AG08396 (cell line): ENCODE results near the gene BTG1.
A peak's percentile ranks its signal among the peaks of the same experiment; 100 is the strongest.

ENCODE experiments used
- DNase-seq: peaks from one replicate; pipeline ENCODE4 v3.0.0; 2012; ENCODE audit warnings: low spot score, mixed read lengths

The BTG1 gene, protein sequence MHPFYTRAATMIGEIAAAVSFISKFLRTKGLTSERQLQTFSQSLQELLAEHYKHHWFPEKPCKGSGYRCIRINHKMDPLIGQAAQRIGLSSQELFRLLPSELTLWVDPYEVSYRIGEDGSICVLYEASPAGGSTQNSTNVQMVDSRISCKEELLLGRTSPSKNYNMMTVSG

GRCh38 chr12:92145731-92146496, at the start of gene BTG1:
Gene BTG1, minus strand, starts transcription at chr12:92145846. Its CDS starts 311 bp downstream, at chr12:92145535.
- DNase-seq, result peak; percentile 97

DNA sequence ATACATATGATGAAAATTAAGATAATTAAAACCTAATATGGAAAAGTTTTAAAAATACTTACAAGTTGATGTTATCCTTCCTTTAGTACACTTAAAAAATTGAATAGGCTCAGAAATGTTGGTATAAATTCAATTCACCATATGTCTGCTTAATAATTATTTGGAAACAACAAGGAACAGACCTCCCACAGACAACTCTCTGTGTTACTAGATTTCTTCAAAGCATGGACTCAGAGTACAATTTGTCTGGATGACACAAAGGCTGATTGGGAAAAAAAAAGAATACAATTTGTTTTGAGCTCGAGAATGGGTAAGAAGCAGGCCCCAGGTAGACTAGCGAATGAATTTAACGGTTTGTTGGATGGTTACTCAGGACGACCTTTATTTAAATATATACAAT, 48.9 kb upstream of the BTG1 start:
- DNase-seq, result no peak

DNA sequence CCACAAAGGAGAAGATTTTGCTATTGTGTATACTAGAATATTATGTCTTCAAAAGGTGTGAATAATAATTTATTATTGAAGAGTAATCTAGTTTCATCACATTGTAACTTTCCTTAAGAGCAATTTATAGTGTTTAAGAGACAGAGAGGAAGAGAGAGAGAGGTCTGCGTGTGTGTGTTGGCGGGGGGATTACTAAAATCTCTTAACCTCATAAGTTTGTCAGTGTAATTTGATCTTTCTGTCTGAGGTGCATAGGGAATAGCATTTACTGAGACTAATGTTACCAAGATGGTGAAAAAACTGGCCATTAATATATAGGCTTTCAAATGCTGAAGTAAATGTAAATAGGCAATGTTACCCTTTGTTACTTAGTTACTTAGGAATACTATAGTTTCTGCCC, 48.2 kb upstream of the BTG1 start:
- DNase-seq, result no peak

GRCh38 chr12:92193063-92193462, 47.4 kb upstream of the BTG1 start:
- no peak for DNase-seq

DNA sequence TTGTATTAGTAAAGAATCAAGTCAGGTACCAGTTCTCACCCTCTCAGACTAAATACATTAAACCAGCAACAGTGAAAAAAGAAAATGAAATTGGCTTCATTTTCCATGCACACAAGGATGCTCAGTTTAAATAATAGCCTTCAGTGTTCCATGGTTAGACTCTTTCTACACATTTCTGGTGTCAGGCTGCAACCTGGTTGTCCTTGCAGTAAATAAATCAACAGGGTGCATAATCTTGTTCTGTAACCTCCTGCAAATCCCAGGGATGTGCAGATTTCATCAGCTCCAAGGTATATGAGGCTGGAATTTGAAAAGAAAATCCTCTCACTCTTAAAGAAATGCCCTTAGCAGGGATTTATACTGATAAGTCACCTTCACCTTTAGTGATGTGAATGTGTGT, 46.7 kb upstream of the BTG1 start:
- no peak for DNase-seq

GRCh38 chr12:92191061-92191460, 45.4 kb upstream of the BTG1 start:
- no peak for DNase-seq

- DNase-seq, result no peak
These were observed 43.0 kb upstream of the BTG1 start for GRCh38 chr12:92188517-92189188.

- DNase-seq, result no peak
These were observed 40.4 kb upstream of the BTG1 start for GRCh38 chr12:92186038-92186470.

- no peak for DNase-seq
These were observed 39.4 kb upstream of the BTG1 start for GRCh38 chr12:92185052-92185451.

GRCh38 chr12:92183575-92183974, 37.9 kb upstream of the BTG1 start:
- no peak for DNase-seq

- DNase-seq, result no peak
These were observed 32.7 kb upstream of the BTG1 start for GRCh38 chr12:92178340-92178739.

DNA sequence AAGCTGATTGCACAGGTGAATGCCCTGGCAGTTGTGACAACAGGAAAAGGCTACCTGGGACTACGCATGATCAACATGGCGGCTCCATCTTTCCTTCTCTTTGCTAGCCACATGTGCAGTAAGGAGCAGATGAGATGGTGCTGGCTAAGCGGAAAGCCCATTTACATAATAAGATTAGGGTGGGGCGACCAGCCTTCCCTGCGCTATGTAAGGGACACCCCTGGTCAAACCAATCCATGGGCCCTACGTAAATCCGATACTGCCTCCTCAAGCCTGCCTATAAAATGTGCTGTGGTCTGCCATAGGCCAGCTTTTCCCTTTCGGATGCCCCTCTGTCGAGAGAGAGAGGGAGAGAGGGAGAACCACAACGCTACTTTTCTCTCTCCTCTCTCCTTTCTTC, 31.0 kb upstream of the BTG1 start:
- no peak for DNase-seq

- DNase-seq, result no peak
These were observed 30.3 kb upstream of the BTG1 start for GRCh38 chr12:92175961-92176360.

- DNase-seq, result no peak
These were observed 24.4 kb upstream of the BTG1 start for GRCh38 chr12:92170050-92170449.

DNA sequence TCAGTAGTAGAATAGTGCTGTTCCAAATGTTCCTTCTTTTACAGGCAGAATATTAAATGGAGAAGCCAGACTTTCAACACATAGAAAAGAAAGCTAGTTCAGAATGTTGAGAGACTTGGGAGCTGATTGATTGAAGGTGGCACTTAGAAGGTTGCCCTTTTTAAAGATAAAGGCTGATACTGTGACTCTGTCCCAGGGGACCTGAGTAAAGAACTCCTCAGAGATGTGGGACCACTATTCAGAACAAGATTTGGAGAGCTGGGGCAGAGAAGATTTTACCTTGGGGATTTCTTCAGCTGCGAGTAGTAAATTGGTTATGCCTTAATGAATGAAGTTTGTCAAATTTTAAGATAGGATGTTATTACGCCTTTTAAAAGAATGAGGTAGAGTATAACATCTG, 21.4 kb upstream of the BTG1 start:
- no peak for DNase-seq

DNA sequence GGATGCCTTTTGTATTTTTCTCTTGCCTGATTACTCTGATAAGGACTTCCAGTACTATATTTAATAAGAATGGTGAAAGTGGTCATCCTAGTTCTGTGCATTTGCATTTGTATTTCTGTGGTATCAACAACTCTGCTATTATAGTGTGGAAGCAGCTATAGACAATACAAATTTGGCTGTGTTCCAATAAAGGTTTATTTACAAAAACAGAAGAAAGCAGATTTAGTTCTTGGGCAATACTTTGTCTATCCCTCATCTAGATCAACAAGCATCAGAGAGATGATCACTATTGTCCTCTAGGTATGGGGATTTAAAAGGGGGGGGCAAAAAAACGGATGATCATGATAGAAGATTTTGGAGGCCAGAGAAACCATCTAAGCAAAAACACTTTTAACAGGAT, 19.1 kb upstream of the BTG1 start:
- no peak for DNase-seq

- no peak for DNase-seq
These were observed 16.4 kb upstream of the BTG1 start for GRCh38 chr12:92162079-92162478.

GRCh38 chr12:92158796-92159439, 13.3 kb upstream of the BTG1 start:
- no peak for DNase-seq

DNA sequence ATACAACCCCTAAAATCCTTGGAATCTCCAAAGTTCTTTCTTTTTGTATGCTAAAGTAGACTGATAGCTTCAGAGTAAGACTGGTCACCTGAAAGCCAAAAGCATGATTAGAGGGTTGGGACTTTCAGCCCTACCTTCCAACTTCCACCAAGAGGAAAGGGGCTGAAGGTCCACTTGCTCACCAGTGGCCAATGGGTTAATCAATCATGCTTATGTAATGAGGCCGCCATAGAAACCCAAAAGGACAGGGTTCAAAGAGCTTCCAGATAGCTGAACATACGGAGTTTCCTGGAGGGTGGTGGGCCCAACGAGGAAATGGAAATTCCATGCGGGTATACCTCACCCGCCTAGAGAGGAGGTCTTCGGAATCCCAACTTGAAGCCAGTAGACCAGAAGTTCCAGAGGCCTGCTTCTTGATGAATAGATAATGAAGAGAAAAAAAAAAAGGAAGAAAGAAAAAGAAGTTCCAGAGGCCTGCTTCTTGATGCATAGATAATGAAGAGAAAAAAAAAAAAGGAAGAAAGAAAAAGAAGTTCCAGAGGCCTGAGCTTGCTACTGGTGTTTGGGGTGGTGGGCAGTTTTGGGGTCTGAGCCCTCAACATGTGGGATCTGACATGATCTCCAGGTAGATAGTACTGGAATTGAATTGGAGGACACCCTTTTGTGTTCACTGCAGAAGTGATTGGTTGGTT, 11.2 kb upstream of the BTG1 start:
- no peak for DNase-seq

GRCh38 chr12:92156139-92156538, 10.5 kb upstream of the BTG1 start:
- DNase-seq, result no peak

DNA sequence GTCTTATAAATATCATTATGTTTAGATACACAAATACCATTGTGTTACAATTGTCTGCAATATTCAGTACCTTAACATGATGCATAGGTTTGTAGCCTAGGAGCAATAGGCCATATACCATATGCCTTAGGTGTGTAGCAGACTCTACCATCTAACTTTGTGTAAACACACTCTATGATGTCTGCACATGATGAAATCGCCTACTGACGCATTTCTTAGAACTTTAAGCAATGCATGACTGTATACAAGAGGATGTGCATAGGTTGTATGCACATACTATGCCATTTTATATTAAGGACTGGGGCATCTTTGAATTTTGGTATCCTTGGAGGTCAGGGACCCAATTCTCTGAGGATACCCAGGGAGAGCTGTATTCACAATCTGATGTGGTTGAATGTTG, 10.1 kb upstream of the BTG1 start:
- DNase-seq, result no peak

- DNase-seq, result no peak
These were observed 6.3 kb upstream of the BTG1 start for GRCh38 chr12:92151916-92152315.
